Stomach (tissue), 9 donors: ENCODE measurements around the gene TMEM170A. TPM values are rescaled to one million over a fixed set of nuclear protein-coding genes. Genes with fewer than 3 reads are reported as not detected.
A peak's percentile ranks its signal among the peaks of the same experiment; 100 is the strongest.

Source experiments
- DNase-seq, 2 donors: peaks; one replicate each; pipeline versions ENCODE4 v3.0.0 to v3.0.0-alpha.2; 2013 to 2019
- H3K27ac ChIP-seq, 5 donors: fragments of 200-600 bp in 4 of 5; sonication (generic) in 4 of 5; one replicate each; pipeline ENCODE4 v1.5.1; 2013 to 2019; ENCODE audit warnings: mild to moderate bottlenecking in 1 of 5, moderate library complexity in 1 of 5
- H3K27me3 ChIP-seq, 3 donors: fragments of 200-600 bp; sonication (generic); one replicate each; pipeline ENCODE4 v1.5.1; 2017 to 2019; ENCODE audit warnings: mixed run types in 1 of 3
- H3K36me3 ChIP-seq, 4 donors: fragments of 200-600 bp; sonication (generic); 1 replicate in 3 of 4; 2 replicates in 1 of 4; pipeline ENCODE4 v1.5.1; 2016 to 2019
- H3K4me1 ChIP-seq, 4 donors: fragments of 200-600 bp; sonication (generic); one replicate each; pipeline ENCODE4 v1.5.1; 2016 to 2019
- H3K4me3 ChIP-seq, 4 donors: fragments of 200-600 bp; sonication (generic) in 3 of 4; one replicate each; pipeline ENCODE4 v1.5.1; 2016 to 2019; ENCODE audit warnings: mild to moderate bottlenecking in 1 of 4
- H3K9me3 ChIP-seq, 4 donors: fragments of 200-600 bp; sonication (generic); one replicate each; pipeline ENCODE4 v1.5.1; 2016 to 2019
- CTCF ChIP-seq, 7 experiments: fragments of 450-650 bp in 4 of 7; fragments of 200-600 bp in 3 of 7; sonication (generic) in 3 of 7; IDR thresholded peaks; one replicate each; pipeline ENCODE4 v1.5.1; 2016 to 2019; ENCODE audit warnings: antibody characterized with exemption in 7 of 7, control low read depth in 2 of 7, mild to moderate bottlenecking in 1 of 7
- EP300 ChIP-seq: sonication (generic); formaldehyde crosslinking; IDR thresholded peaks from one replicate; pipeline ENCODE4 v1.6.1; 2017; ENCODE audit warnings: antibody characterized with exemption
- POLR2A ChIP-seq, 4 donors: fragments of 450-650 bp; IDR thresholded peaks; one replicate each; pipeline ENCODE4 v1.6.1; 2016; ENCODE audit warnings: antibody characterized with exemption in 4 of 4, control low read depth in 2 of 4, mild to moderate bottlenecking in 1 of 4, moderate library complexity in 1 of 4
- POLR2AphosphoS5 ChIP-seq, 3 donors: sonication (generic); formaldehyde crosslinking; IDR thresholded peaks; one replicate each; pipeline ENCODE4 v1.6.1; 2016; ENCODE audit warnings: antibody characterized with exemption in 3 of 3
- WGBS, 5 donors: extraction: QIAGEN DNeasy Blood & Tissue Kit in 3 of 5; methylation state at CpG; one replicate each; pipeline versions ENCODE4 v1.1.5 to v1.1.7; 2013 to 2018; 5-methylcytosine and 5-hydroxymethylcytosine counted together
- intact Hi-C: fragments of 100-400 bp; cut with DNase I; formaldehyde crosslinking; loops from one replicate; pipeline ENCODE4 v1.15.1; 2023; ENCODE audit warnings: low total_unique reads
- polyA plus RNA-seq, 3 donors: library from polyadenylated mRNA; stranded (reverse); fragments of 200-250 nt; gene quantifications; one replicate each; pipeline ENCODE4 v1.2.3, GENCODE V29; 2013
- total RNA-seq, 5 donors: library from RNA; depleted of rRNA; stranded (reverse); fragments of >200 nt; gene quantifications; one replicate each; pipeline versions ENCODE4 v1.1.0 to v1.2.3, GENCODE V29; 2014 to 2016
- donor health status: healthy with polysubstance abuse.
- donor health status: Bipolar disorder and iron deficiency.
- donor health status: healthy.

Gene TMEM170A
- total and polyA plus RNA-seq, 8 donors: 3.6 to 134 (median 9.6) TPM

- 48 to 71% (median 61%) methylated on average over 12 of the region's 12 CpGs for WGBS, 5 donors
These were observed 11.9 kb downstream of the TMEM170A start for GRCh38 chr16:75452464-75453190.

GRCh38 chr16:75446416-75446815 is 18.1 kb downstream of the TMEM170A start:
- Histone ChIP-seq H3K27ac (no peak overlapping the region), H3K9me3 (no peaks in the 10 kb centered on the region), H3K4me3 (no peak overlapping the region), H3K27me3 (no peaks in the 10 kb centered on the region), H3K36me3 (peaks cover 0 to 45% (median 40%) of the 10 kb centered on the region in 4 donors), H3K4me1 (no peaks in the 10 kb centered on the region)
- no peak for DNase-seq
- intact Hi-C loops: no loop called here
- no peak for TF ChIP-seq POLR2A (IDR thresholded peaks at IDR 0.05)
- TF ChIP-seq POLR2AphosphoS5 (IDR thresholded peaks at IDR 0.05): no peak
- no peak for TF ChIP-seq EP300
- no peak for TF ChIP-seq CTCF (IDR thresholded peaks at IDR 0.05)

More at GRCh38 chr16:75452464-75453190, 11.9 kb downstream of the TMEM170A start:
- Histone ChIP-seq H3K27me3 (no peaks in the 10 kb centered on the region), H3K36me3 (peaks cover 0 to 36% (median 31%) of the 10 kb centered on the region in 4 donors), H3K4me3 (no peak overlapping the region), H3K4me1 (peaks cover 4 to 39% (median 18%) of the 10 kb centered on the region in 4 donors), H3K9me3 (no peaks in the 10 kb centered on the region), H3K27ac (no peak overlapping the region)
- intact Hi-C loops: no loop called here
- TF ChIP-seq CTCF (IDR thresholded peaks at IDR 0.05) (no peak), POLR2A (IDR thresholded peaks at IDR 0.05) (no peak), POLR2AphosphoS5 (IDR thresholded peaks at IDR 0.05) (no peak)
- DNase-seq: peak in 1 of 2 donors; percentile 58

- intact Hi-C loops: no loop called here
- no peak overlapping the region for H3K27ac ChIP-seq
- H3K4me1 ChIP-seq: no peaks in the 10 kb centered on the region
- H3K36me3 ChIP-seq: peaks cover 0 to 34% (median 29%) of the 10 kb centered on the region in 4 donors
- no peaks in the 10 kb centered on the region for H3K9me3 ChIP-seq
- 67 to 89% (median 79%) methylated on average over 5 of the region's 5 CpGs for WGBS, 5 donors
- DNase-seq: no peak
- no peak overlapping the region for H3K4me3 ChIP-seq
- no peaks in the 10 kb centered on the region for H3K27me3 ChIP-seq
- TF ChIP-seq POLR2A (IDR thresholded peaks at IDR 0.05): no peak
- no peak for TF ChIP-seq EP300
- TF ChIP-seq POLR2AphosphoS5 (IDR thresholded peaks at IDR 0.05): no peak
- TF ChIP-seq CTCF (IDR thresholded peaks at IDR 0.05): no peak
These were observed 19.2 kb downstream of the TMEM170A start for GRCh38 chr16:75445298-75445697.

- WGBS, 5 donors: 73 to 81% (median 80%) methylated on average over 3 of the region's 3 CpGs
- Histone ChIP-seq H3K27ac (no peak overlapping the region), H3K36me3 (peaks cover 0 to 19% (median 15%) of the 10 kb centered on the region in 4 donors), H3K4me1 (no peaks in the 10 kb centered on the region), H3K4me3 (no peak overlapping the region), H3K9me3 (no peaks in the 10 kb centered on the region), H3K27me3 (no peaks in the 10 kb centered on the region)
- TF ChIP-seq CTCF (IDR thresholded peaks at IDR 0.05) (no peak), POLR2A (IDR thresholded peaks at IDR 0.05) (no peak), POLR2AphosphoS5 (IDR thresholded peaks at IDR 0.05) (no peak), EP300 (no peak)
- DNase-seq: no peak
- intact Hi-C loops: no loop called here
These were observed 21.2 kb downstream of the TMEM170A start for GRCh38 chr16:75443298-75443697.
